OCI-LY7 (cell line): ENCODE data around the gene TBC1D20. TPM values are rescaled to one million over a fixed set of nuclear protein-coding genes. Genes with fewer than 3 reads are reported as not detected.

ENCODE experiments used
- BruUV-seq: library from RNA; stranded (reverse); fragments of 400-500 nt; replicated peaks from 2 replicates; lab custom pipeline; 2021; lab: Mats Ljungman, UMichigan
- CTCF ChIA-PET: fragments of 300-600 bp; sonication (Branson Sonifier 250); formaldehyde crosslinking; loops from one replicate; lab custom pipeline; 2022; ENCODE audit warnings: antibody characterized with exemption; ENCODE audit not compliant: unreplicated experiment; lab: Charles Lee
- POLR2A ChIA-PET: fragments of 300-600 bp; sonication (Branson Sonifier 250); formaldehyde crosslinking; loops from one replicate; lab custom pipeline; 2022; ENCODE audit warnings: antibody characterized with exemption; lab: Charles Lee
- DNase-seq: peaks from one replicate; pipeline ENCODE4 v3.0.0-alpha.2; 2015; ENCODE audit warnings: low spot score
- H2AFZ ChIP-seq: fragments of 200-600 bp; sonication (generic), shearing (Covaris generic); 2 replicates; pipeline ENCODE4 v1.6.1; 2014; ENCODE audit warnings: mild to moderate bottlenecking, antibody characterized with exemption, low read length, moderate library complexity
- H3K27ac ChIP-seq: fragments of 200-600 bp; sonication (generic); 2 replicates; pipeline ENCODE4 v1.5.1; 2014; ENCODE audit warnings: mixed run types, low read depth, mild to moderate bottlenecking, moderate library complexity, low read length, inconsistent platforms; ENCODE audit not compliant: poor library complexity, severe bottlenecking
- H3K36me3 ChIP-seq: fragments of 200-600 bp; sonication (generic); 2 replicates; pipeline ENCODE4 v1.6.1; 2014; ENCODE audit warnings: mild to moderate bottlenecking, antibody characterized with exemption, low read length, moderate library complexity, mixed read lengths; ENCODE audit not compliant: insufficient read depth
- H3K4me1 ChIP-seq: fragments of 200-600 bp; sonication (generic); 2 replicates; pipeline ENCODE4 v1.5.1; 2014; ENCODE audit warnings: mild to moderate bottlenecking, low read length; ENCODE audit not compliant: insufficient read depth, poor library complexity, severe bottlenecking
- H3K4me2 ChIP-seq: fragments of 200-600 bp; sonication (generic); 2 replicates; pipeline ENCODE4 v1.6.1; 2014; ENCODE audit warnings: mild to moderate bottlenecking, low read length
- H3K4me3 ChIP-seq: fragments of 200-600 bp; sonication (generic); 2 replicates; pipeline ENCODE4 v1.5.1; 2014; ENCODE audit warnings: mild to moderate bottlenecking, low read depth, low read length; ENCODE audit not compliant: poor library complexity, severe bottlenecking
- H3K79me2 ChIP-seq: fragments of 200-600 bp; sonication (generic); 2 replicates; pipeline ENCODE4 v1.6.1; 2016; ENCODE audit warnings: low read depth, mild to moderate bottlenecking, low read length, moderate library complexity, mixed read lengths; ENCODE audit not compliant: insufficient read depth
- H3K9me2 ChIP-seq: fragments of 200-600 bp; sonication (generic); 2 replicates; pipeline ENCODE4 v1.6.1; 2016; ENCODE audit warnings: mild to moderate bottlenecking, low read length, mixed read lengths; ENCODE audit not compliant: insufficient read depth
- H3K9me3 ChIP-seq: fragments of 200-600 bp; sonication (generic); 2 replicates; pipeline ENCODE4 v1.6.1; 2014; ENCODE audit warnings: mild to moderate bottlenecking, mixed run types, low read length, mixed read lengths
- H4K20me1 ChIP-seq: fragments of 200-600 bp; sonication (generic); 2 replicates; pipeline ENCODE4 v1.6.1; 2014; ENCODE audit warnings: mild to moderate bottlenecking, antibody characterized with exemption, low read length, moderate library complexity, mixed read lengths; ENCODE audit not compliant: insufficient read depth
- CTCF ChIP-seq: fragments of 200-600 bp; sonication (generic); conservative IDR thresholded peaks from 2 replicates; pipeline ENCODE4 v1.5.1; 2014; ENCODE audit warnings: mild to moderate bottlenecking, antibody characterized with exemption, low read length, moderate library complexity, mixed read lengths
- EZH2phosphoT487 ChIP-seq: fragments of 200-600 bp; sonication (generic); IDR thresholded peaks from 2 replicates; pipeline ENCODE4 v1.6.1; 2018; ENCODE audit warnings: low read depth, borderline replicate concordance, mild to moderate bottlenecking, mixed run types, antibody characterized with exemption, low read length, moderate library complexity, mixed read lengths
- intact Hi-C: fragments of 100-400 bp; cut with micrococcal nuclease; formaldehyde crosslinking; loops from one replicate; pipeline ENCODE4 v1.10.0; 2022; ENCODE audit not compliant: unreplicated experiment
- total RNA-seq, 2 experiments: library from RNA; depleted of rRNA in 1 of 2; stranded (reverse); fragments of >200 nt in 1 of 2; shearing (Covaris generic) in 1 of 2; gene quantifications; 2 replicates each; pipeline ENCODE4 v1.2.3, GENCODE V29; 2014 to 2022

TBC1D20 gene
- total RNA-seq, 2 experiments from 2014 or later, result 17.4 to 20.8 TPM

GRCh38 chr20:402496-402885 lies 59.8 kb downstream of the TBC1D20 start:
- Histone ChIP-seq H3K4me1 (peaks cover 59% of the 10 kb centered on the region), H3K9me3 (peaks cover 11% of the 10 kb centered on the region; the same call in 1 of the 2 replicates), H3K36me3 (peaks cover 13% of the 10 kb centered on the region), H4K20me1 (no peaks in the 10 kb centered on the region), H3K4me2 (peak overlapping the region; percentile 62), H3K4me3 (no peak overlapping the region), H2AFZ (no peak overlapping the region; the same call in 1 of the 2 replicates), H3K79me2 (no peaks in the 10 kb centered on the region), H3K27ac (peak overlapping the region; percentile 87), H3K9me2 (no peaks in the 10 kb centered on the region)
- ChIA-PET CTCF (interaction anchor here (0.5 kb wide), 1 partner anchor 20 kb away, joined by 3 read pairs; no protein-coding TSS in a partner anchor), POLR2A (interaction anchor here (0.6 to 6.0 kb wide), 6 partner anchors 12 to 176 kb away, joined by 3 to 44 read pairs (median 6); partner anchors contain the start of gene TRIB3)
- DNase-seq, result peak; percentile 87
- no TSS peak for BruUV-seq
- intact Hi-C loops, result loop anchor here (1.0 to 2.0 kb wide), 2 partner anchors 41 to 60 kb away; partner anchors contain the start of gene TBC1D20
- TF ChIP-seq EZH2phosphoT487 (no peak), CTCF (no peak)

- peak; percentile 74 for DNase-seq
- H3K4me2 ChIP-seq, result peak overlapping the region; percentile 62
- ChIA-PET CTCF (interaction anchor here (1.5 kb wide), 1 partner anchor 19 kb away, joined by 4 read pairs; no protein-coding TSS in a partner anchor), POLR2A (interaction anchor here (0.6 to 6.0 kb wide), 12 partner anchors 8 to 177 kb away, joined by 3 to 44 read pairs (median 6); partner anchors contain the start of gene TRIB3)
- H3K36me3 ChIP-seq, result peaks cover 19% of the 10 kb centered on the region
- H2AFZ ChIP-seq, result peak overlapping the region; percentile 65; the same call in 1 of the 2 replicates
- H3K27ac ChIP-seq, result peak overlapping the region; percentile 87
- H3K4me1 ChIP-seq, result peaks cover 53% of the 10 kb centered on the region
- intact Hi-C loops, result loop anchor here (1.0 to 2.0 kb wide), 2 partner anchors 41 to 61 kb away; partner anchors contain the start of gene TBC1D20
- no peaks in the 10 kb centered on the region for H3K79me2 ChIP-seq
- H3K4me3 ChIP-seq, result peak overlapping the region; percentile 45
- no peaks in the 10 kb centered on the region for H4K20me1 ChIP-seq
- H3K9me3 ChIP-seq, result peaks cover 11% of the 10 kb centered on the region; the same call in 1 of the 2 replicates
- BruUV-seq, result no TSS peak
- no peaks in the 10 kb centered on the region for H3K9me2 ChIP-seq
- TF ChIP-seq EZH2phosphoT487 (no peak), CTCF (no peak)
Measured at GRCh38 chr20:401682-402495, 60.4 kb downstream of the TBC1D20 start.
